ENCODE measurements around the gene PRR19. TPM values are rescaled to one million over a fixed set of nuclear protein-coding genes. Genes with fewer than 3 reads are reported as not detected.

PRR19 gene
- total RNA-seq, 4 donors from 2014 or later, result 0.23 to 0.30 (median 0.29) TPM; not detected in 1

DNA sequence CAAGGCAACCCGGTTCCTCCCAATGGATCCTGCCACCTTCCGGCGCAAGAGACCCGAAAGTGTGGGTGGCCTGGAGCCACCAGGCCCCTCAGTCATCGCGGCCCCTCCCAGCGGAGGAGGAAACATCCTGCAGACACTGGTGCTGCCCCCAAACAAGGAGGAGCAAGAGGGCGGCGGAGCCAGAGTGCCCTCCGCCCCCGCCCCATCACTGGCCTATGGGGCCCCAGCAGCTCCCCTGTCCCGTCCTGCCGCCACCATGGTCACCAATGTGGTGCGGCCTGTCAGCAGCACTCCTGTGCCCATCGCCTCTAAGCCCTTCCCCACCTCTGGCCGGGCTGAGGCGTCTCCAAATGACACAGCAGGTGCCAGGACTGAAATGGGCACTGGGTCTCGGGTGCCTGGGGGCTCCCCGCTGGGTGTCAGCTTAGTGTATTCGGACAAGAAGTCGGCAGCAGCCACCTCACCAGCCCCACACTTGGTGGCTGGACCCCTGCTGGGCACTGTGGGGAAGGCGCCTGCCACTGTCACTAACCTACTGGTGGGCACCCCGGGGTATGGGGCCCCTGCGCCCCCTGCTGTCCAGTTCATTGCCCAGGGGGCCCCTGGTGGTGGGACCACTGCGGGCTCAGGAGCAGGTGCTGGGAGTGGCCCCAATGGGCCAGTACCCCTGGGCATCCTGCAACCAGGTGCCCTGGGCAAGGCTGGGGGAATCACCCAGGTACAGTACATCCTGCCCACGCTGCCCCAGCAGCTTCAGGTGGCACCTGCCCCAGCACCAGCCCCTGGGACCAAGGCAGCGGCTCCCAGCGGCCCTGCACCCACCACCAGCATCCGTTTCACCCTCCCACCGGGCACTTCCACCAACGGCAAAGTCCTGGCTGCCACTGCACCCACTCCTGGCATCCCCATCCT is 11.2 kb upstream of the PRR19 start:
- no peak overlapping the region for H3K4me3 ChIP-seq (ENCODE audit: low read depth, poor library complexity, severe bottlenecking)
- WGBS, 2 donors, result 83 to 93% methylated on average over 18 to 22 of the region's 31 CpGs
- intact Hi-C loops (cut with DNase I; ENCODE audit: low total_unique reads), result loop anchor here (10.0 kb wide), 1 partner anchor 46 kb away; the partner anchor contains the start of gene GSK3A
- DNase-seq (ENCODE audit: low spot score in 2 of 2), result no peak
- TF ChIP-seq POLR2A (IDR thresholded peaks at IDR 0.05), result no peak
- TF ChIP-seq, protein P1, sequence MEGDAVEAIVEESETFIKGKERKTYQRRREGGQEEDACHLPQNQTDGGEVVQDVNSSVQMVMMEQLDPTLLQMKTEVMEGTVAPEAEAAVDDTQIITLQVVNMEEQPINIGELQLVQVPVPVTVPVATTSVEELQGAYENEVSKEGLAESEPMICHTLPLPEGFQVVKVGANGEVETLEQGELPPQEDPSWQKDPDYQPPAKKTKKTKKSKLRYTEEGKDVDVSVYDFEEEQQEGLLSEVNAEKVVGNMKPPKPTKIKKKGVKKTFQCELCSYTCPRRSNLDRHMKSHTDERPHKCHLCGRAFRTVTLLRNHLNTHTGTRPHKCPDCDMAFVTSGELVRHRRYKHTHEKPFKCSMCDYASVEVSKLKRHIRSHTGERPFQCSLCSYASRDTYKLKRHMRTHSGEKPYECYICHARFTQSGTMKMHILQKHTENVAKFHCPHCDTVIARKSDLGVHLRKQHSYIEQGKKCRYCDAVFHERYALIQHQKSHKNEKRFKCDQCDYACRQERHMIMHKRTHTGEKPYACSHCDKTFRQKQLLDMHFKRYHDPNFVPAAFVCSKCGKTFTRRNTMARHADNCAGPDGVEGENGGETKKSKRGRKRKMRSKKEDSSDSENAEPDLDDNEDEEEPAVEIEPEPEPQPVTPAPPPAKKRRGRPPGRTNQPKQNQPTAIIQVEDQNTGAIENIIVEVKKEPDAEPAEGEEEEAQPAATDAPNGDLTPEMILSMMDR (IDR thresholded peaks at IDR 0.05), result no peak

DNA sequence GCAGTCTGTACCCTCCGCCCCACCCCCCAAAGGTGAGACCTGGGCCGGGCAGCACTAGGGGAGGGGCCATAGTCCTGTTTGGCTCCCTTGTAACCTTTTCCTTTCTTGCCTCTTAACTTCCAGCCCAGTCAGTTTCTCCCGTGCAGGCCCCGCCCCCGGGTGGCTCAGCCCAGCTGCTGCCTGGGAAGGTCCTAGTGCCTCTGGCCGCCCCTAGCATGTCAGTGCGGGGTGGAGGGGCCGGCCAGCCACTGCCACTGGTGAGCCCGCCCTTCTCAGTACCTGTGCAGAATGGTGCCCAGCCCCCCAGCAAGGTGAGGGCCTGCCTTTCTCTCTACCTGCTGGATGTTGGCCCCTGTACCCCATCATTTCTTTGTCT is 10.5 kb upstream of the PRR19 start:
- TF ChIP-seq POLR2A (IDR thresholded peaks at IDR 0.05), result no peak
- TF ChIP-seq, protein P1 (IDR thresholded peaks at IDR 0.05), result no peak
- WGBS, 2 donors, result 56 to 60% methylated on average over 9 of the region's 9 CpGs
- intact Hi-C loops (cut with DNase I; ENCODE audit: low total_unique reads), result loop anchor here (10.0 kb wide), 1 partner anchor 47 kb away; the partner anchor contains the start of gene GSK3A
- no peak for DNase-seq (ENCODE audit: low spot score in 2 of 2)
- H3K4me3 ChIP-seq (ENCODE audit: low read depth, poor library complexity, severe bottlenecking), result no peak overlapping the region

DNA sequence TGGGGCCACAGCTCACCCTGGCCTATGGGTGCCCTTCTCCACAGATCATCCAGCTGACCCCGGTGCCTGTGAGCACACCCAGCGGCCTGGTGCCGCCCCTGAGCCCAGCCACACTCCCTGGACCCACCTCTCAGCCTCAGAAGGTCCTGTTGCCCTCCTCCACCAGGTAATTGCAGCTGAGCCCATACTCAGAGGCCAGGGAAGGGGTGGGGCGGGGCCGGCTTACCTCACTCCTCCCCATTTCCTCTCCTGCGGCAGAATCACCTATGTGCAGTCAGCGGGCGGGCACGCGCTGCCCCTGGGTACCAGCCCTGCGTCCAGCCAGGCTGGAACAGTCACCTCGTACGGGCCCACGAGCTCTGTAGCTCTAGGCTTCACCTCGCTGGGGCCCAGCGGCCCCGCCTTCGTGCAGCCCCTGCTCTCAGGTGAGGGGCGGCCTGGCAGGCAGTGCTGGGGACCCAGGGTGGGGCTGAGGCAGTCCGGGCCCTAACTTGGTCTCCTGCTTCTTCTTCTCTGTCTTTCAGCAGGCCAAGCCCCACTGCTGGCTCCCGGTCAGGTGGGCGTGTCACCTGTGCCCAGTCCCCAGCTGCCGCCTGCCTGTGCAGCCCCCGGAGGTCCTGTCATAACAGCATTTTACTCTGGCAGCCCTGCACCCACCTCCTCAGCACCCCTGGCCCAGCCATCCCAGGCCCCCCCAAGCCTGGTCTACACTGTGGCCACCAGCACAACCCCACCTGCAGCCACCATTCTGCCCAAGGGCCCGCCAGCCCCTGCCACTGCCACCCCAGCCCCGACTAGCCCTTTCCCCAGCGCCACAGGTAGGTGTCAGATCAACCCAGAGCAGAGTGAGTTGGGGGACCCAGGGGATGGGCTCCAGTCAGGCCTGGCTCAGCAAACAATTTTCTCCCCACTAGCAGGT is 9.6 kb upstream of the PRR19 start:
- no peak overlapping the region for H3K4me3 ChIP-seq (ENCODE audit: low read depth, poor library complexity, severe bottlenecking)
- no peak for TF ChIP-seq POLR2A (IDR thresholded peaks at IDR 0.05)
- TF ChIP-seq, protein P1 (IDR thresholded peaks at IDR 0.05), result no peak
- no peak for DNase-seq (ENCODE audit: low spot score in 2 of 2)
- 78 to 84% methylated on average over 16 to 27 of the region's 27 CpGs for WGBS, 2 donors
- intact Hi-C loops (cut with DNase I; ENCODE audit: low total_unique reads), result loop anchor here (10.0 kb wide), 1 partner anchor 48 kb away; the partner anchor contains the start of gene GSK3A

DNA sequence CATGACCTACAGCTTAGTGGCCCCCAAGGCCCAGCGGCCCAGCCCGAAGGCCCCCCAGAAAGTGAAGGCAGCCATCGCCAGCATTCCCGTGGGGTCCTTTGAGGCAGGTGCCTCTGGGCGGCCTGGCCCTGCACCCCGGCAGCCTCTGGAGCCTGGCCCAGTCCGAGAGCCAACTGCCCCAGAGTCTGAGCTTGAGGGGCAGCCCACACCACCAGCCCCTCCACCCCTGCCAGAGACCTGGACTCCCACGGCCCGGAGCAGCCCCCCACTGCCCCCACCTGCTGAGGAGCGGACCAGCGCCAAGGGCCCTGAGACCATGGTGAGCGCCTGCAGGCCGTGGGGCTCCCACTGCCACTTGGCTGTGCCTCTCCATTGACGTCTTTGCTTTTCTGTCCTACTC is 9.0 kb upstream of the PRR19 start:
- no peak for DNase-seq (ENCODE audit: low spot score in 2 of 2)
- intact Hi-C loops (cut with DNase I; ENCODE audit: low total_unique reads), result loop anchor here (10.0 kb wide), 1 partner anchor 48 kb away; the partner anchor contains the start of gene GSK3A
- no peak overlapping the region for H3K4me3 ChIP-seq (ENCODE audit: low read depth, poor library complexity, severe bottlenecking)
- TF ChIP-seq POLR2A (IDR thresholded peaks at IDR 0.05), result no peak
- TF ChIP-seq, protein P1 (IDR thresholded peaks at IDR 0.05), result no peak
- WGBS, 2 donors, result 89 to 95% methylated on average over 10 to 14 of the region's 14 CpGs

DNA sequence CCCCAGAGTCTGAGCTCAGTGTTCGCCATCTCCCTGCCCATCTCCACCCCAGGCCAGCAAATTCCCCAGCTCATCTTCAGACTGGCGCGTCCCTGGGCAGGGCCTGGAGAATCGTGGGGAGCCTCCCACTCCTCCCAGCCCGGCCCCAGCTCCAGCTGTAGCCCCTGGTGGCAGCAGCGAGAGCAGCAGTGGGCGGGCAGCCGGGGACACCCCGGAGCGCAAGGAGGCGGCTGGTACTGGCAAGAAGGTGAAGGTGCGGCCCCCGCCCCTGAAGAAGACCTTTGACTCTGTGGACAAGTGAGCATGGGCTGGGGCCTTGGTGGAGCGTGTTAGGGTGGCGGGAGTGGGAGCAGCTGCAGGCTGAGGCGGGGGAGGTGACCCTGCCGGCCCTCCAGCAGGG is 8.4 kb upstream of the PRR19 start:
- WGBS, 2 donors, result 84 to 88% methylated on average over 17 of the region's 17 CpGs
- DNase-seq (ENCODE audit: low spot score in 2 of 2), result no peak

More for the DNA sequence above, 8.4 kb upstream of the PRR19 start:
- TF ChIP-seq POLR2A (IDR thresholded peaks at IDR 0.05), result no peak
- TF ChIP-seq, protein P1 (IDR thresholded peaks at IDR 0.05), result no peak
- no peak overlapping the region for H3K4me3 ChIP-seq (ENCODE audit: low read depth, poor library complexity, severe bottlenecking)
- intact Hi-C loops (cut with DNase I; ENCODE audit: low total_unique reads), result loop anchor here (10.0 kb wide), 1 partner anchor 49 kb away; the partner anchor contains the start of gene GSK3A
